SKM-1 treated with dmso at 0.1 percent for 144 hours (cell line): ENCODE results near the gene NBPF1.
"Not testable (repeated sequence)": the region's sequence is repeated elsewhere in the genome, so short reads cannot be mapped to it uniquely, and the experiment has no call there.

Experiments
- DNase-seq: peaks from one replicate; lab custom pipeline; 2025; ENCODE audit not compliant: unreplicated experiment; lab: John Stamatoyannopoulos, UW

The NBPF1 gene

GRCh38 chr1:16557034-16557433 lies 56.3 kb downstream of the NBPF1 start:
- not testable (repeated sequence) for DNase-seq

- DNase-seq: not testable (repeated sequence)
These were observed 60.1 kb downstream of the NBPF1 start for GRCh38 chr1:16553244-16553643.

DNA sequence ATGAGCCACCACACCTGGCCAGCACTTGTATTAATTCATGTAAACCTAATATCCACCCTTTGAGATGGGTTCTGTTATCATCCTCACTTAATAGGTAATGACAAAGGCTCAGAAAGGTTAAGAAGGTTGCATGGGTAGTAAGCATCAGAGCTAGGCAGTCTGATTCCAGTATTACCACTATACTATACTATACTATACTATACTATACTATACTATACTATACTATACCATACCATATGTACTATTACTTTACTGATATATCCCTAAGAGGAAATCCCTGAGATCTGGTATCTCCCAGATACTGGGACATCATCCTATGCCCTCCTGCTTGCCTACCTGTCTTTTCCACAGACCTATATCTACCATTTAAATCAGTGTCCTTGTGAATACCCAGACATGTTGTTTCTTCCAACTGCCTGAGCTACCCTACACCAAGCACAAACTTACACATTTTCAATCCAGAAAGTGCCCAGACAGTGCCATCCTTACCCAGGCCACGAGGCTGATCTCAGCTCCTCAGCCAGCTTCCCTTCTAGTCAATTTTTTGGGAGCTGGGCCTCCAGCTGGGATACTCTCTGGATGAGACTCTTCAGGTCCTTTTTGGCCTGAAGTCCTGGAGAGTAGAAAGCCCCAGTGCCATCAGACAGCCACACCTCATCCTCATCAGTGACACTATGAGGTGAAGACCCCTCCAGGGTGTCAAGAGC lies 63.0 kb downstream of the NBPF1 start:
- DNase-seq: not testable (repeated sequence)

DNA sequence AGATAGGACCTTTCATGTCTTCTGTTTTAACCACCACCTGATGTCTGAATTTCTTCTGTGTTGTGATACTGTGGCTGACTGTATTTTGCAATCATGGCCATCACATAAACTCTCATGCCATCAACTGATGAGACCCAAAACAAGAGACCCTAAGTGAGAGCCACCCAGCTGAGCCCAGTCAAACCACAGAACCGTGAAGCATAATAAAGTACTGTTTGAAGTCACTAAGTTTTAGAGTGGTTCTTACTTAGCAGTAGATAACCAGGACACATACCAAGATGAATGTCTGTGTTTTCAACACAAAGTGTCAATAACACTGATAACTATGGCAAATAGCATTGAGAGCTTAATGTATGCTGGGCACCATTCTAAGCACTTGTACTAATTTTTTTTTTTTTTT lies 63.8 kb downstream of the NBPF1 start:
- not testable (repeated sequence) for DNase-seq

DNA sequence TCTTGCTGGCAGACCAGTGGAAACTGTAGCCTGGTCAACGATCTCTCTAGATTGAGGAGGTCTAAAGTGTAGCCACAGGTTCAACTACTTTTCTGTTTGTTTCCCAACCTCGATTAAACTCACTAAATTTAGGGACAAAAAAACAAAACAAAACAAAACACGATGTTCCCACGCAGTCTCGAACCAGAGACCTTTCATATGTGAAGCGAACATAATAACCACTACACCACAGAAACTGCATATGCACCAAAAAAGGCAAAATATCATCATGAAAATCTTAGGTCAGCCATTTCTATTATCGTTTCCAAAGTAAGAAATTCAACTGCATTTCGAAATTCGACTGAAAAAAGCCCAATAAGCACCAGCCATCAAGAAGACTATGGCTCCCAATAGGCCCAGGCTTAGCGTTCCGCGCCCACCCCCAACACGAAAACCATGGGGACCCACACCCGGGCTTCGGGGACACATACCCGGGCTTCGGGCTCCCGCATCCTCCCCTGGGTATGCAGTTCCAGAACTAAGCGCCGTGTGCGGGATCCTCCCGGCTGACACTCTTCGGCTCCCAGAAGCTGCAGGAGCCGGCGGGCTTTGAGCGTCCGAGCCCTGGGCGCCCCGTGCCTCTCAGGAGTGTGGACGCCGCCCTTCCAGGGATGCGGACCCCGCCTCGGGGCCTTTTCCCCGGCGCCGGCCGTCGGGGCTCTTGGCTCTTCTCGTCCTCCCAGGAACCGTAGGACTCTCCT lies 65.7 kb downstream of the NBPF1 start:
- DNase-seq: not testable (repeated sequence)

- not testable (repeated sequence) for DNase-seq
These were observed 67.7 kb downstream of the NBPF1 start for GRCh38 chr1:16545682-16546095.

- peak; percentile 30 for DNase-seq
These were observed 72.9 kb downstream of the NBPF1 start for GRCh38 chr1:16540421-16540893.

- DNase-seq: not testable (repeated sequence)
These were observed 75.8 kb downstream of the NBPF1 start for GRCh38 chr1:16537528-16537927.

DNA sequence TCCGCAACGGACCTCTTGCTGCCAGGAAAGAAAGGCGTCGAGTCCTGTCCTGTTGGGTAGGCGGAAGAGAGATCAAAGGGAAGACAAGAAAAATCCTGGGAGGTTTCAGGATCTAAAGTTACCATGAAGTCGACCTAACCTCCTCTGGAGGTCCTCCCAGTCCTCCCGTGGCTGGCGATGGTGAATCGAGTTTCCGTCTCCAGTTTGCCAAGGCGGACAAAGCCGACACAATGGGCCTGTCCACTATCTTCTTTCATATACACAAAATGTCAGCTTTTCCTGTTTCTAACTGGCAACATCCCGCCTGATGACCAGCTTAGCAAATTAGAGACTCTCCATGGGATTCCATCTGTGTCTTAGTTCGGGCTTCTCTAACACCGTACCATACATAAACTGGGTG lies 76.6 kb downstream of the NBPF1 start:
- not testable (repeated sequence) for DNase-seq

DNA sequence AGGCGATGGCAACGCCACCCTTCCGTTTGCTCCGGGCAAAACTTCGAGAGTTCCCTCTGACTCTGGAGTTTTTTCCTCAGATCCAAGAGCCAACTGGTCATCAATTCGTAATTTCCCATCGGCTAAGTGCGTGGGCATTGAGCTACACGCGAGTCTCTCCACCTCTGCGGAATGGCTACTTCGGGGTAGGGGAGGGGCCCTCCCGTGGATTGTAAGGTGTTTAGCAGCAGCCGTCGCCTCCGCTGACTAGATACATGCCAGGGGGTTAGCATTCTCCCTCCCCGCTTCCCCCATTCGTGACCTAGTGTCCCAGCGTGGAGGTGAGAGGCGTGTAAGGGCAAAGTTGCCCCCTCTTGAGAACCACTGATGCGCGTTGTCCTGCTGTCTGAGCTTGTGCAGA lies 77.5 kb downstream of the NBPF1 start:
- DNase-seq: not testable (repeated sequence)

GRCh38 chr1:16535487-16535886 lies 77.9 kb downstream of the NBPF1 start:
- DNase-seq: not testable (repeated sequence)

DNA sequence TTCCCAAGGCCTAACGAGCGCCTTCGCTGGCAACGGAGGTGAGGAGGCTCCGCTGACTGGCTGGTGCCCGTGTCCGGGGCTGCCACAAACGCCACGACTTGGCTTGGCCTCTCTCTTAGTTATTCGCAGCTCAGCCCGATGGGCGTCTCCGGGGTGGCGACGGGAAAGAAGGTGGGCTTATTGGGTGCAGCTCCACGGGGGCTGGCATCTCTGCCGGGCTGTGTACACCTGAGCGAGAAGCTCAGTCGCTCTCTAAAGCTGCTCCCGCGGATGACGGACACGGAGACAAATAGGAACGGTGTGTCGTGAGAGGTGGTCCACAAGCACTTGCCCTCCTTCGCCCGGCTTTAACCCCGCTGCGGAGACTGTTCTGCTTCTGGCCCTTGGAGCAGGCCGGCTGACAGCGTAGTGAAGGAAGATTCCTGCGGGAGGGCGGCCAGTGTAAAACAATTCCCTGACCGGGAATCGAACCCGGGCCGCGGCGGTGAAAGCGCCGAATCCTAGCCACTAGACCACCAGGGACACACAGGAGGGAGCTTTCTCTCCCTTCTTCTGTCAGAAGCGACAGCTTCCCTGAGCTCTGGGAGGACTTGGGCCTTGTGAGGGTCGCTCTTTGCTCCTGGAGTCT lies 78.4 kb downstream of the NBPF1 start:
- not testable (repeated sequence) for DNase-seq

GRCh38 chr1:16534239-16534828 lies 79.0 kb downstream of the NBPF1 start:
- DNase-seq: not testable (repeated sequence)

- DNase-seq: not testable (repeated sequence)
These were observed 81.0 kb downstream of the NBPF1 start for GRCh38 chr1:16532235-16532991.

GRCh38 chr1:16528338-16528737 lies 85.0 kb downstream of the NBPF1 start:
- DNase-seq: not testable (repeated sequence)

- not testable (repeated sequence) for DNase-seq
These were observed 87.6 kb downstream of the NBPF1 start for GRCh38 chr1:16525769-16526168.

DNA sequence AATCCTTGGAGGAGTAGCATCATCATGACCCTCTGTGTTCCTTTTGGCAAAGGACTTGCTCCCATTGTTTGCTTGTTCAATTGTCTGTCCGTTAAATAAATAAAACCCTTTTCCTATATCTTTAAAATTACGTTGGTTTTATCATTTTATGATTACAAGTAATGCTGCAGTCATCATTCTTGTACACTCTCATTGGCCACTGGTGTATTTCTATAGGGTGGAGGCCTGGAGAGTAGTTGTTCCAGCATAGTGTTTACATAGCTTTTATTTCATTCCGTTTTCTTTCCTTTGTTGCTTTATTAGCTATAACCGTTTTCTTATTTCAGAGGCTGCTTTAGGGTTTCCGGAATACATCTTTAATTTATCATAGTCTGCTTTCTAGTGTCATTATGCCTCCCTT lies 91.7 kb downstream of the NBPF1 start:
- not testable (repeated sequence) for DNase-seq

GRCh38 chr1:16521288-16521583 lies 92.1 kb downstream of the NBPF1 start:
- no peak for DNase-seq

- not testable (repeated sequence) for DNase-seq
These were observed 92.7 kb downstream of the NBPF1 start for GRCh38 chr1:16520435-16521287.
